ENCODE data around the gene ADGRG2.

Gene ADGRG2

GRCh38 chrX:18946611-18947010 is 175.7 kb downstream of the ADGRG2 start:
- no peak for DNase-seq

GRCh38 chrX:18946157-18946556 is 176.1 kb downstream of the ADGRG2 start:
- no peak for DNase-seq

GRCh38 chrX:18945483-18945882 is 176.8 kb downstream of the ADGRG2 start:
- no peak for DNase-seq

GRCh38 chrX:18944482-18944881 is 177.8 kb downstream of the ADGRG2 start:
- DNase-seq = no peak

- DNase-seq = no peak
These were observed 180.4 kb downstream of the ADGRG2 start for GRCh38 chrX:18941896-18942295.
